Smooth muscle cell (in vitro differentiated cells): ENCODE data around the gene BNIP3. TPM values are rescaled to one million over a fixed set of nuclear protein-coding genes. Genes with fewer than 3 reads are reported as not detected.

Source experiments
- DNase-seq: peaks from one replicate; lab custom pipeline; 2025; ENCODE audit not compliant: unreplicated experiment; lab: John Stamatoyannopoulos, UW
- H2AFZ ChIP-seq: fragments of 200-600 bp; sonication (generic); 2 replicates; pipeline ENCODE4 v1.6.0; 2016; ENCODE audit warnings: antibody characterized with exemption, low read depth, mild to moderate bottlenecking
- H3F3A ChIP-seq: fragments of 200-600 bp; sonication (generic); 2 replicates; pipeline ENCODE4 v1.6.0; 2017; ENCODE audit warnings: antibody characterized with exemption, low read depth
- H3K27ac ChIP-seq: fragments of 200-600 bp; sonication (generic); 2 replicates; pipeline ENCODE4 v1.5.1; 2016; ENCODE audit warnings: low read depth, mild to moderate bottlenecking
- H3K27me3 ChIP-seq: fragments of 200-600 bp; sonication (generic); 2 replicates; pipeline ENCODE4 v1.6.1; 2016; ENCODE audit warnings: low read depth, mild to moderate bottlenecking
- H3K36me3 ChIP-seq: fragments of 200-600 bp; sonication (generic); 2 replicates; pipeline ENCODE4 v1.5.1; 2016; ENCODE audit warnings: low read depth
- H3K4me1 ChIP-seq: fragments of 200-600 bp; sonication (generic); 2 replicates; pipeline ENCODE4 v1.5.1; 2016; ENCODE audit warnings: low read depth
- H3K4me2 ChIP-seq: fragments of 200-600 bp; sonication (generic); 2 replicates; pipeline ENCODE4 v1.6.0; 2016; ENCODE audit warnings: mild to moderate bottlenecking
- H3K4me3 ChIP-seq: fragments of 200-600 bp; sonication (generic); 2 replicates; pipeline ENCODE4 v1.5.1; 2016; ENCODE audit warnings: mild to moderate bottlenecking
- H3K79me2 ChIP-seq: fragments of 200-600 bp; sonication (generic); 2 replicates; pipeline ENCODE4 v1.6.0; 2016; ENCODE audit warnings: low read depth, mild to moderate bottlenecking
- H3K9ac ChIP-seq: fragments of 200-600 bp; sonication (generic); 2 replicates; pipeline ENCODE4 v1.6.0; 2016; ENCODE audit warnings: low read depth
- H3K9me3 ChIP-seq: fragments of 200-600 bp; sonication (generic); replicated peaks from 2 replicates; pipeline ENCODE4 v1.5.1; 2016; ENCODE audit warnings: low read depth
- H4K20me1 ChIP-seq: fragments of 200-600 bp; sonication (generic); 2 replicates; pipeline ENCODE4 v1.6.0; 2016; ENCODE audit warnings: low read depth
- CTCF ChIP-seq: fragments of 200-600 bp; sonication (generic); IDR thresholded peaks from 2 replicates; pipeline ENCODE4 v1.5.1; 2017; ENCODE audit warnings: borderline replicate concordance, mild to moderate bottlenecking, antibody characterized with exemption; ENCODE audit not compliant: insufficient read depth, poor library complexity, severe bottlenecking
- WGBS: methylation state at CpG from one replicate; pipeline ENCODE4 v1.1.7; 2016; ENCODE audit warnings: low lambda C conversion rate; 5-methylcytosine and 5-hydroxymethylcytosine counted together
- polyA plus RNA-seq: library from polyadenylated mRNA; unstranded; fragments of >200 nt; fragmentation: Nextera tagmentation; extraction: Ambion mirVana; gene quantifications from 2 replicates; pipeline ENCODE4 v1.2.1, GENCODE V29; 2016
- total RNA-seq: library from RNA; depleted of rRNA; stranded (reverse); fragments of >200 nt; gene quantifications from 2 replicates; pipeline ENCODE4 v1.2.3, GENCODE V29; 2014

The BNIP3 gene
- total and polyA plus RNA-seq, 2 experiments from 2014 or later, result 213 to 292 TPM

GRCh38 chr10:131936294-131936693, 45.4 kb downstream of the BNIP3 start:
- Histone ChIP-seq H3K4me2 (no peak overlapping the region), H3K79me2 (peaks cover 42% of the 10 kb centered on the region), H3K27me3 (no peaks in the 10 kb centered on the region), H3K9me3 (no peaks in the 10 kb centered on the region), H3F3A (no peaks in the 10 kb centered on the region), H3K9ac (no peak overlapping the region), H3K4me3 (no peak overlapping the region), H3K4me1 (no peaks in the 10 kb centered on the region), H4K20me1 (peaks cover 96% of the 10 kb centered on the region), H3K36me3 (no peaks in the 10 kb centered on the region), H2AFZ (no peak overlapping the region), H3K27ac (no peak overlapping the region)
- no peak for TF ChIP-seq CTCF
- DNase-seq, result no peak
- WGBS, result 71% methylated on average over 9 of the region's 9 CpGs

GRCh38 chr10:131935260-131935659, 46.5 kb downstream of the BNIP3 start:
- H3K79me2 ChIP-seq, result peaks cover 52% of the 10 kb centered on the region
- H3K4me3 ChIP-seq, result no peak overlapping the region
- H2AFZ ChIP-seq, result no peak overlapping the region
- H4K20me1 ChIP-seq, result peaks cover 96% of the 10 kb centered on the region
- no peaks in the 10 kb centered on the region for H3K4me1 ChIP-seq
- 32% methylated on average over 1 of the region's 1 CpG for WGBS
- H3K27ac ChIP-seq, result no peak overlapping the region
- DNase-seq, result no peak
- TF ChIP-seq CTCF, result no peak
- H3K9ac ChIP-seq, result no peak overlapping the region
- no peaks in the 10 kb centered on the region for H3K9me3 ChIP-seq
- no peaks in the 10 kb centered on the region for H3F3A ChIP-seq
- no peaks in the 10 kb centered on the region for H3K27me3 ChIP-seq
- no peak overlapping the region for H3K4me2 ChIP-seq
- no peaks in the 10 kb centered on the region for H3K36me3 ChIP-seq

- TF ChIP-seq CTCF, result no peak
- no peaks in the 10 kb centered on the region for H3K9me3 ChIP-seq
- H2AFZ ChIP-seq, result no peak overlapping the region
- peaks cover 54% of the 10 kb centered on the region for H3K79me2 ChIP-seq
- no peak overlapping the region for H3K9ac ChIP-seq
- no peak overlapping the region for H3K4me2 ChIP-seq
- H3K4me3 ChIP-seq, result no peak overlapping the region
- H3K27me3 ChIP-seq, result no peaks in the 10 kb centered on the region
- no peaks in the 10 kb centered on the region for H3F3A ChIP-seq
- H3K4me1 ChIP-seq, result no peaks in the 10 kb centered on the region
- no peak for DNase-seq
- peaks cover 96% of the 10 kb centered on the region for H4K20me1 ChIP-seq
- H3K36me3 ChIP-seq, result no peaks in the 10 kb centered on the region
- WGBS, result 88% methylated on average over 8 of the region's 8 CpGs
- no peak overlapping the region for H3K27ac ChIP-seq
Measured at GRCh38 chr10:131934769-131935168, 47.0 kb downstream of the BNIP3 start.

GRCh38 chr10:131933696-131934086, 48.0 kb downstream of the BNIP3 start:
- TF ChIP-seq CTCF, result no peak
- peaks cover 3% of the 10 kb centered on the region for H3K4me1 ChIP-seq
- 94% methylated on average over 2 of the region's 2 CpGs for WGBS
- peaks cover 62% of the 10 kb centered on the region for H3K79me2 ChIP-seq
- no peak for DNase-seq
- H3K4me2 ChIP-seq, result no peak overlapping the region
- H3K27me3 ChIP-seq, result no peaks in the 10 kb centered on the region
- peaks cover 100% of the 10 kb centered on the region for H4K20me1 ChIP-seq
- H3K4me3 ChIP-seq, result no peak overlapping the region
- H3K9me3 ChIP-seq, result no peaks in the 10 kb centered on the region
- H3K27ac ChIP-seq, result no peak overlapping the region
- no peaks in the 10 kb centered on the region for H3K36me3 ChIP-seq
- H2AFZ ChIP-seq, result no peak overlapping the region
- H3K9ac ChIP-seq, result no peak overlapping the region
- H3F3A ChIP-seq, result no peaks in the 10 kb centered on the region
